Activated naive CD8-positive, alpha-beta T cell (primary cell): ENCODE measurements around the gene HOMER2.

Source experiments
- H3K27ac Mint-ChIP-seq: one replicate; pipeline ENCODE4 v1.8.0; 2021; ENCODE audit warnings: mixed read lengths
- H3K27me3 Mint-ChIP-seq: one replicate; pipeline ENCODE4 v1.8.0; 2021; ENCODE audit warnings: mixed read lengths
- H3K36me3 Mint-ChIP-seq: one replicate; pipeline ENCODE4 v1.8.0; 2021; ENCODE audit warnings: mixed read lengths
- H3K4me1 Mint-ChIP-seq: one replicate; pipeline ENCODE4 v1.8.0; 2021; ENCODE audit warnings: low read depth, mixed read lengths
- H3K4me3 Mint-ChIP-seq: one replicate; pipeline ENCODE4 v1.8.0; 2021; ENCODE audit warnings: mild to moderate bottlenecking, mixed read lengths
- H3K9me3 Mint-ChIP-seq: one replicate; pipeline ENCODE4 v1.8.0; 2021; ENCODE audit warnings: low read depth, mixed read lengths

Gene HOMER2

GRCh38 chr15:82928711-82929110 lies 23.8 kb downstream of the HOMER2 start:
- Mint-ChIP-seq H3K9me3 (no peaks in the 10 kb centered on the region), H3K27ac (no peak overlapping the region), H3K36me3 (no peaks in the 10 kb centered on the region), H3K4me3 (no peak overlapping the region), H3K4me1 (no peaks in the 10 kb centered on the region), H3K27me3 (no peaks in the 10 kb centered on the region)

DNA sequence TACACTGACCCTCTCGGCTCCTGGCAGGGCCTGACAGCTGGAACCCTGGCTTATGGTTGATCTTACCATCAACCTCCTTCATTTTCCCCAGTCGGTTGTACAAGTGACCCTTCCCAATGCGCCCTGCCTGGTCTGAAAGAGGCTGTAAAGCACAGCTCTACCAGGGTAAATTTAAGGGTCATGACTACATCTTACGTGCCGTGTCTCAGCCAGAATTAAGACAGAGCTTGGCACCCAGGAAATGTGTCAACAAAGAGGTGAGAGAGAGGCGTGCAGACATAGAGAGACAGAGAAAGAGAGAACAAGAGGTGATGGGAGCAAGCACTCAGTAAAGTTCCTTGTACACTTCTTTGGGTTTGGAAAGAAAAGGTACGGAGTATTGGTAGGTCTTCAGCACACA lies 28.8 kb downstream of the HOMER2 start:
- Mint-ChIP-seq H3K27me3 (no peaks in the 10 kb centered on the region), H3K9me3 (no peaks in the 10 kb centered on the region), H3K4me1 (no peaks in the 10 kb centered on the region), H3K36me3 (no peaks in the 10 kb centered on the region), H3K4me3 (no peak overlapping the region), H3K27ac (no peak overlapping the region)

GRCh38 chr15:82922737-82923136 lies 29.8 kb downstream of the HOMER2 start:
- no peaks in the 10 kb centered on the region for H3K27me3 Mint-ChIP-seq
- H3K36me3 Mint-ChIP-seq = no peaks in the 10 kb centered on the region
- no peak overlapping the region for H3K27ac Mint-ChIP-seq
- no peak overlapping the region for H3K4me3 Mint-ChIP-seq
- H3K4me1 Mint-ChIP-seq = no peaks in the 10 kb centered on the region
- no peaks in the 10 kb centered on the region for H3K9me3 Mint-ChIP-seq

GRCh38 chr15:82921939-82922338 lies 30.6 kb downstream of the HOMER2 start:
- no peak overlapping the region for H3K27ac Mint-ChIP-seq
- no peaks in the 10 kb centered on the region for H3K27me3 Mint-ChIP-seq
- H3K9me3 Mint-ChIP-seq = no peaks in the 10 kb centered on the region
- no peak overlapping the region for H3K4me3 Mint-ChIP-seq
- H3K4me1 Mint-ChIP-seq = no peaks in the 10 kb centered on the region
- no peaks in the 10 kb centered on the region for H3K36me3 Mint-ChIP-seq

GRCh38 chr15:82921242-82921641 lies 31.3 kb downstream of the HOMER2 start:
- no peaks in the 10 kb centered on the region for H3K4me1 Mint-ChIP-seq
- H3K27me3 Mint-ChIP-seq = no peaks in the 10 kb centered on the region
- H3K36me3 Mint-ChIP-seq = no peaks in the 10 kb centered on the region
- no peak overlapping the region for H3K4me3 Mint-ChIP-seq
- no peaks in the 10 kb centered on the region for H3K9me3 Mint-ChIP-seq
- peak overlapping the region; percentile 54 for H3K27ac Mint-ChIP-seq

DNA sequence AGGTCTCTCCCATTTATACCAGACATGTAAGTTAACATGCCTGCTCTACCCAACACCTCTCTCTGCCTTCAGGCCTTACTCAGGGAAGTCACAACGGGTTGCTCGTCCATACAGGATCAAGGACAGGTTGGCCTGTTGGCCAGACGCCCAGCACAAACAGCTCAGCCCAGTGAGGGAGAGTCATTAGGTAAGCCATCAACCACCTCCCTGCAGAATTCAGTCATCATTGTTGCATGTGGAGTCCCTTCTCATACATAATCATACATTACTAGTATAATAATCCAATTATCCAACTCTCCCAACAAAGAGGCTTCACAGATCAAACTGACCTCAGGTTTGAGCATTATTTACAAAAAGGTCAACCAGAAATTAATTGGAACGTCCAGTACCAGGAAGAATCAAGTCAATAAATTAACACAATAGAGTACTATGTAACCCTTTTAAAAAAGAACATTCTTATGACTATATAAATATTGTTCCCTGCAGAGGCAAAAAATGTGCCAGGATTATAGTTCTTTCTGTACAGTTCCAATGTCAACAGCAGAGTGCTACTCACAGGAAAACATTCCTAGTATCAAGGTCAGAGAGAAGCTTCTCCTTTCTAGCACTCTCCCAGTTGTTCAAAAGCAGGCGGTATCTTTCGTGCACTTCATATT lies 33.2 kb downstream of the HOMER2 start:
- H3K27me3 Mint-ChIP-seq = no peaks in the 10 kb centered on the region
- H3K36me3 Mint-ChIP-seq = no peaks in the 10 kb centered on the region
- no peaks in the 10 kb centered on the region for H3K9me3 Mint-ChIP-seq
- H3K4me1 Mint-ChIP-seq = no peaks in the 10 kb centered on the region
- no peak overlapping the region for H3K27ac Mint-ChIP-seq
- no peak overlapping the region for H3K4me3 Mint-ChIP-seq

- H3K4me3 Mint-ChIP-seq = no peak overlapping the region
- no peaks in the 10 kb centered on the region for H3K27me3 Mint-ChIP-seq
- no peaks in the 10 kb centered on the region for H3K9me3 Mint-ChIP-seq
- no peaks in the 10 kb centered on the region for H3K4me1 Mint-ChIP-seq
- H3K27ac Mint-ChIP-seq = no peak overlapping the region
- no peaks in the 10 kb centered on the region for H3K36me3 Mint-ChIP-seq
These were observed 33.8 kb downstream of the HOMER2 start for GRCh38 chr15:82918607-82919230.

- H3K27ac Mint-ChIP-seq = no peak overlapping the region
- H3K36me3 Mint-ChIP-seq = no peaks in the 10 kb centered on the region
- no peaks in the 10 kb centered on the region for H3K27me3 Mint-ChIP-seq
- no peak overlapping the region for H3K4me3 Mint-ChIP-seq
- no peaks in the 10 kb centered on the region for H3K9me3 Mint-ChIP-seq
- H3K4me1 Mint-ChIP-seq = no peaks in the 10 kb centered on the region
These were observed 34.4 kb downstream of the HOMER2 start for GRCh38 chr15:82918162-82918561.

DNA sequence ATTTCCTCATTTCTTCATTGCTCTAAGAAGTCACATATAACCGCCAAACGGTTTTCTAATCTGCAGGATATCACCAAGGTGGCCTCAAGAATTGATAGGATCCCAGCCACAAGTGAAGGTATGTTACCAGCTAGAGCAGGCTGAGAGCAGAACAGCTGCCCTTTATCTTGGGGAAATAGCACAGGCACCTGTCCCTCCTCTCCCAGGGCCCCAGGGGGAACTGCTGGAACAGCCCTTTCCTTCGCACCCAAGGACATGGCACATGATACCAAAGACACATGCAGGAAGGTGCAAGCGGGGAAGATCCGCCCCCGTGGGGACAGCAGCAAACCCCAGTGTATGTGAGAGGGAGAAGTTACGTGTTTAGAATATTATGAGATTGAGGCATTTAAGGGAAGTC lies 35.3 kb downstream of the HOMER2 start:
- Mint-ChIP-seq H3K4me1 (no peaks in the 10 kb centered on the region), H3K27ac (no peak overlapping the region), H3K36me3 (no peaks in the 10 kb centered on the region), H3K4me3 (no peak overlapping the region), H3K9me3 (no peaks in the 10 kb centered on the region), H3K27me3 (no peaks in the 10 kb centered on the region)

DNA sequence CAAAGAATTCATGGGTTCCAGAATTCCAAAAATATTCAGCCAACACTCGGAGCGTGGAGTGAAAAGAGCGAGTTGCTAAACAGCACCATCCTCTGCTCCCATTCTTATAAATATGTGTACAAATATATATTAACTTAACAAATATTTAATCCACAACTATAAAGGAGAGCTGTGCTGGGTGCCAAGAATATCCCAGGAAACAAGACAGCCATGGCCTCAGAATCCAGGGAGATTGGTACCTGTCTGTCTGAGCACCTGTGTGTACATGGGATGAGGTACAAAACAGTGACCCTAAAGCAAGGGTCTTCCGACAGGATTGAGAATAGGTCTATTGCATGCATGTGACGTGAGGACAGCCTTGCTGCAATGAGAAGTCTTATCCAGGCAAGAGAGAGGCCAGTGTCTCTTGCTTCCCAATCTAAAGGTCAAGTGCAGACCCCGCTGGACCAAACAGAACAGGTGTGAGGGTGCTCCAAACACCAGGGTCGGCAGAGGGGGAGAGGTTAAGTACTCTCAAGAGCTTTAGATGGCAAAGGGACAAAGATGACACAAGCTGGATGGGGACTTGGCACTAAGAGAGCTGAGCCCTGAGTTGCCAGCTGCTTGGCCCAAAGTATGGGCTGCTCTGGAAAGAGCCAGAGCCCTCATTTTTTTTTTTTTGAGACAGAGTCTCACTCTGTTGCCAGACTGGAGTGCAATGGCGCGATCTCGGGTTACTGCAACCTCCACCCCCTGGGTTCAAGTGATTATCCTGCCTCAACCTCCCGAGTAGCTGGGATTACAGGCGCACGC lies 36.2 kb downstream of the HOMER2 start:
- no peak overlapping the region for H3K4me3 Mint-ChIP-seq

DNA sequence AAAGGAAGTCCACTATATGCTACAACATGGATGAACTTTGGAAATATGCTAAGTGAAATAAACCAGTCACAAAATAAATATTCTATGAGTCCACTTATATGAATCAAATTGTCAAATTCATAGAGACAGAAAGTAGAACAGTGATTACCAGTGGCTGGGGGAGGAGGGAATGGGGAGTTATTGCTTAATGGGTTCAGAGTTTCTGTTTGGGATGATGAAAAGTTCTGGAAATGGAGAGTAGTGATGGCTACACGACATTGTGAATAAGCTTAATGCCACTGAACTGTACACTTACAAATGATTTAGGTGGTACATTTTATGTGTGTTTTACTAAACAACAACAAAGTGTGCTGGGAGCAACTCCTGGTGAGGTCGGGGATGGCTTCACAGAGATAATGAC lies 38.1 kb downstream of the HOMER2 start:
- Mint-ChIP-seq H3K27me3 (no peaks in the 10 kb centered on the region), H3K36me3 (peaks cover under 1% of the 10 kb centered on the region), H3K4me1 (no peaks in the 10 kb centered on the region), H3K27ac (no peak overlapping the region), H3K4me3 (no peak overlapping the region), H3K9me3 (peaks cover 1% of the 10 kb centered on the region)

More for the DNA sequence above, 36.2 kb downstream of the HOMER2 start:
- Mint-ChIP-seq H3K27me3 (no peaks in the 10 kb centered on the region), H3K4me1 (no peaks in the 10 kb centered on the region), H3K27ac (no peak overlapping the region), H3K36me3 (no peaks in the 10 kb centered on the region), H3K9me3 (no peaks in the 10 kb centered on the region)

DNA sequence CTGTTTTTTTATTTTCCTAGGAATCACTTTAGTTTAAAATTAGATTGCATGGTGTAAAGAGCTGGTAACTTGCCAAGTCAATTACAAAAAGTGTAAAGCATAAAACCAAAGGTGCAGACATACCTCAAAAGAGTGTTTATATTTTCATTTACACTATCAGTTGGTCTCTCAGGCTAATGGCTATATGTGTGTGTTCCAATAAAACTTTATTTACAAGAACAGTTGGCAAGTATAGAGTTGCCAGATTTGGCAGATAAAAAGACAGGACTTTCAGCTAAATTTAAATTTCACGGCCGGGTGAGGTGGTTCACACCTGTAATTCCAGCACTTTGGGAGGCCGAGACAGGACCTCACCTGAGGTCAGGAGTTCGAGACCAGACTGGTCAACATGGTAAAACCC lies 41.1 kb downstream of the HOMER2 start:
- Mint-ChIP-seq H3K27ac (no peak overlapping the region), H3K27me3 (no peaks in the 10 kb centered on the region), H3K4me1 (no peaks in the 10 kb centered on the region), H3K36me3 (peaks cover 2% of the 10 kb centered on the region), H3K9me3 (peaks cover 17% of the 10 kb centered on the region), H3K4me3 (no peak overlapping the region)

DNA sequence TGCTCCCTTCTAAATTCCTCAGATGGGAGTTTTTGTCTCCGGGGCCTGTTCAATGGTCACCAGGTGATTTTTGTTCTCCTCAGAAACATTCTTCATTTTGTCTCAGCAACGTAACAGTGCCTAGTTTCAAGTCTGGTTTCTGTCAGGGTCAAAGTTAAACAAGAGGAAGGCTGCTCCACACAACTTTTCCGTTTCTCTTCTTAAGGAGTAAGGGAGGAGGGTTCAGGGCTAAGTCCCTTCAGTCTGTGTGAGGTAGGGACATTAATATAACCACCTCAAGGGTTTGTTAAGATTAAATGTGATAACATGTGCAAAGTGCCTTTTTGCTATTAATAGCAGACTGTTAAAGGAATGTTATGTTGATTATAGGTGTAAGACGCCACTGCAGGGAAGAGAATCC lies 41.8 kb downstream of the HOMER2 start:
- Mint-ChIP-seq H3K4me3 (no peak overlapping the region), H3K27me3 (peaks cover 2% of the 10 kb centered on the region), H3K9me3 (peaks cover 17% of the 10 kb centered on the region), H3K4me1 (no peaks in the 10 kb centered on the region), H3K36me3 (peaks cover 4% of the 10 kb centered on the region), H3K27ac (no peak overlapping the region)

GRCh38 chr15:82909080-82909815 lies 43.3 kb downstream of the HOMER2 start:
- Mint-ChIP-seq H3K36me3 (peaks cover 4% of the 10 kb centered on the region), H3K4me3 (no peak overlapping the region), H3K9me3 (peaks cover 17% of the 10 kb centered on the region), H3K4me1 (no peaks in the 10 kb centered on the region), H3K27ac (no peak overlapping the region), H3K27me3 (peaks cover 2% of the 10 kb centered on the region)

DNA sequence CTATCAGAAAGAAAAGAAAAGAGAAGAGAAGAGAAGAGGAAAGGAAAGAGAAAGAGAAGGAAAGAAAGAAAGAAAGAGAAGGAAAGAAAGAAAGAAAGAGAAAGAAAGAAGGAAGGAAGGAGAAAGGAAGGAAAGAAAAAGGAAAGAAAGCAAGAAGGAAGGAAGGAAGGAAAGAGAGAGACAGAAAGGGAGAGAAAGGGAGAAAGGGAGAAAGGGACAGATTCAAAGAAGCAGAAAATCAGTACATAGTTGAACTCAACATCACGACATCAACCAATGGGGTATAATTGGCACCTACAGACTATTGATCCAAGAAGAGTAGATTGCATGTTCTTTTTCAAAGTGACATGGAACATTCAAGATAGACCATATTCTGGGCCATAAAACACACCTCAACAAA lies 45.2 kb downstream of the HOMER2 start:
- H3K27ac Mint-ChIP-seq = no peak overlapping the region

More for the DNA sequence above, 45.2 kb downstream of the HOMER2 start:
- Mint-ChIP-seq H3K4me3 (no peak overlapping the region), H3K9me3 (peaks cover 17% of the 10 kb centered on the region), H3K36me3 (peaks cover 4% of the 10 kb centered on the region), H3K4me1 (no peaks in the 10 kb centered on the region), H3K27me3 (peaks cover 2% of the 10 kb centered on the region)
